EL (cell line): ENCODE data around the gene MTARC1.

ENCODE experiments used
- DNase-seq: peaks from one replicate; pipeline ENCODE4 v3.0.0-alpha.2; 2016

Gene MTARC1

DNA sequence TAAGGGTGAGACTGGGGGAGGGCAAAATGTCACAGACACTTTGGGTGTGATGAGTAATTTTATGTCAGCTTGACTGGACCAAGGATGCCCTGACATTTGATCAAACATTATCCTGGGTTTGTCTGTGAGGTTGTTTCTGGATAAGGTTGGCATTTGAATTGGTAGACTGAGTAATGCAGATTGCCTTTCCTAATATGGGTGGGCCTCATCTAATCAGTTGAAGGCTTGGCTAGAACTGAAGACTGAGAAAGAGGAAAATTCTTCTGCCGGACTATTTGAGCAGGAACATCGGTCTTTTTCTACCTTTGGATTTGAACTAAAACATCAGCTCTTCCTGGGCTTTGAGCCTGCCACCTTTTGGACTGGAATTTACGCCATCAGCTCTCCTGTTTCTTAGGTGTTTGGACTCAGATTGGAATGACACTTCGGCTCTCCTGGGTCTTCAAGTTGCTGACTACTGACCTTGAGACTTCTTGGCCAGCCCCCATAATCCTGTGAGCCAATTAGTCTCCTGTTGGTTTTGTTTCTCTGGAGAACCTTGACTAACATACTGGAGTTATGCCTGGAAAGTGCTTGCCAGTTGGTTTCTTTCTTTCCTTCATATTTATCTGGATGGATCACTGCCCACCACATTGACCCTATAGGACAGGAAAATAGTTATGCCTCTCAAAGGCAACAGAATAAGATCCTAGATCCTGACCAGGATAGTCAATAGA, 47.6 kb downstream of the MTARC1 start:
- no peak for DNase-seq
